ENCODE measurements around the gene PHACTR2.

PHACTR2 gene

GRCh38 chr6:143762126-143762525 is 84.4 kb downstream of the PHACTR2 start:
- no peak overlapping the region for H3K4me3 ChIP-seq (ENCODE audit: low read depth, low read length)
- no peak overlapping the region for H2BK12ac ChIP-seq (ENCODE audit: low read length)
- no peak for DNase-seq
- no peak overlapping the region for H4K8ac ChIP-seq (ENCODE audit: low read depth, low read length)
- no peak overlapping the region for H4K12ac ChIP-seq (ENCODE audit: low read depth, low read length)
- H3K27me3 ChIP-seq (ENCODE audit: insufficient read depth, low read length): no peaks in the 10 kb centered on the region
- H3K23ac ChIP-seq (ENCODE audit: low read length): no peak overlapping the region
- H3K79me1 ChIP-seq (ENCODE audit: low read length): no peaks in the 10 kb centered on the region
- H3K4ac ChIP-seq (ENCODE audit: low read depth, low read length): no peak overlapping the region
- H4K91ac ChIP-seq (ENCODE audit: low read depth, low read length): no peak overlapping the region
- no peak overlapping the region for H2BK5ac ChIP-seq (ENCODE audit: low read depth, low read length, poor library complexity)
- H2BK120ac ChIP-seq (ENCODE audit: insufficient read depth, low read length, poor library complexity): no peak overlapping the region
- no peak overlapping the region for H3K4me2 ChIP-seq (ENCODE audit: low read length)
- H2AFZ ChIP-seq (ENCODE audit: insufficient read depth, low read length, poor library complexity): no peak overlapping the region
- no peaks in the 10 kb centered on the region for H3K9me3 ChIP-seq (ENCODE audit: insufficient read depth, low read depth, low read length)
- H3K27ac ChIP-seq (ENCODE audit: low read depth, low read length): no peak overlapping the region
- no peak overlapping the region for H3K18ac ChIP-seq (ENCODE audit: low read length)
- H3K36me3 ChIP-seq (ENCODE audit: control insufficient read depth in 1 of 2, insufficient read depth in 2 of 2, low read length in 2 of 2): peaks cover 9 to 32% of the 10 kb centered on the region in 2 experiments
- no CpG with 5 or more reads among the region's 3 CpGs for WGBS (ENCODE audit: extremely low coverage, insufficient coverage, insufficient read length)
- H3K9ac ChIP-seq (ENCODE audit: low read length): no peak overlapping the region
- H2AK5ac ChIP-seq (ENCODE audit: low read length): no peak overlapping the region
- H3K14ac ChIP-seq (ENCODE audit: low read length): no peak overlapping the region
- no peaks in the 10 kb centered on the region for H3K79me2 ChIP-seq (ENCODE audit: control insufficient read depth, insufficient read depth, low read length, poor library complexity)
- no peaks in the 10 kb centered on the region for H3K4me1 ChIP-seq (ENCODE audit: control insufficient read depth in 1 of 2, insufficient read depth in 2 of 2, low read length in 2 of 2)

- Histone ChIP-seq H3K4me1 (ENCODE audit: control insufficient read depth in 1 of 2, insufficient read depth in 2 of 2, low read length in 2 of 2) (no peaks in the 10 kb centered on the region), H3K27ac (ENCODE audit: low read depth, low read length) (no peak overlapping the region), H3K4me2 (ENCODE audit: low read length) (no peak overlapping the region), H4K91ac (ENCODE audit: low read depth, low read length) (no peak overlapping the region), H2BK12ac (ENCODE audit: low read length) (no peak overlapping the region), H3K14ac (ENCODE audit: low read length) (no peak overlapping the region), H3K79me1 (ENCODE audit: low read length) (no peaks in the 10 kb centered on the region), H4K12ac (ENCODE audit: low read depth, low read length) (no peak overlapping the region), H2AK5ac (ENCODE audit: low read length) (no peak overlapping the region), H4K8ac (ENCODE audit: low read depth, low read length) (no peak overlapping the region), H3K9ac (ENCODE audit: low read length) (no peak overlapping the region), H2AFZ (ENCODE audit: insufficient read depth, low read length, poor library complexity) (no peak overlapping the region), H2BK120ac (ENCODE audit: insufficient read depth, low read length, poor library complexity) (no peak overlapping the region), H2BK5ac (ENCODE audit: low read depth, low read length, poor library complexity) (no peak overlapping the region), H3K23ac (ENCODE audit: low read length) (no peak overlapping the region), H3K4ac (ENCODE audit: low read depth, low read length) (no peak overlapping the region), H3K18ac (ENCODE audit: low read length) (no peak overlapping the region), H3K9me3 (ENCODE audit: insufficient read depth, low read depth, low read length) (no peaks in the 10 kb centered on the region), H3K4me3 (ENCODE audit: low read depth, low read length) (no peak overlapping the region), H3K79me2 (ENCODE audit: control insufficient read depth, insufficient read depth, low read length, poor library complexity) (no peaks in the 10 kb centered on the region), H3K36me3 (ENCODE audit: control insufficient read depth in 1 of 2, insufficient read depth in 2 of 2, low read length in 2 of 2) (peaks cover 10 to 23% of the 10 kb centered on the region in 2 experiments), H3K27me3 (ENCODE audit: insufficient read depth, low read length) (no peaks in the 10 kb centered on the region)
- no CpG with 5 or more reads among the region's 8 CpGs for WGBS (ENCODE audit: extremely low coverage, insufficient coverage, insufficient read length)
- no peak for DNase-seq
These were observed 87.8 kb downstream of the PHACTR2 start for GRCh38 chr6:143765422-143766184.

- Histone ChIP-seq H3K9ac (ENCODE audit: low read length) (no peak overlapping the region), H3K9me3 (ENCODE audit: insufficient read depth, low read depth, low read length) (no peaks in the 10 kb centered on the region), H3K79me2 (ENCODE audit: control insufficient read depth, insufficient read depth, low read length, poor library complexity) (no peaks in the 10 kb centered on the region), H4K12ac (ENCODE audit: low read depth, low read length) (no peak overlapping the region), H2BK5ac (ENCODE audit: low read depth, low read length, poor library complexity) (no peak overlapping the region), H2AFZ (ENCODE audit: insufficient read depth, low read length, poor library complexity) (no peak overlapping the region), H4K8ac (ENCODE audit: low read depth, low read length) (no peak overlapping the region), H2AK5ac (ENCODE audit: low read length) (no peak overlapping the region), H3K4ac (ENCODE audit: low read depth, low read length) (no peak overlapping the region), H2BK12ac (ENCODE audit: low read length) (no peak overlapping the region), H3K18ac (ENCODE audit: low read length) (no peak overlapping the region), H2BK120ac (ENCODE audit: insufficient read depth, low read length, poor library complexity) (no peak overlapping the region), H3K23ac (ENCODE audit: low read length) (no peak overlapping the region), H3K4me2 (ENCODE audit: low read length) (no peak overlapping the region), H3K4me3 (ENCODE audit: low read depth, low read length) (no peak overlapping the region), H3K36me3 (ENCODE audit: control insufficient read depth in 1 of 2, insufficient read depth in 2 of 2, low read length in 2 of 2) (peaks cover 10 to 23% of the 10 kb centered on the region in 2 experiments), H3K4me1 (ENCODE audit: control insufficient read depth in 1 of 2, insufficient read depth in 2 of 2, low read length in 2 of 2) (no peaks in the 10 kb centered on the region), H3K14ac (ENCODE audit: low read length) (no peak overlapping the region), H4K91ac (ENCODE audit: low read depth, low read length) (no peak overlapping the region), H3K79me1 (ENCODE audit: low read length) (no peaks in the 10 kb centered on the region), H3K27ac (ENCODE audit: low read depth, low read length) (no peak overlapping the region), H3K27me3 (ENCODE audit: insufficient read depth, low read length) (no peaks in the 10 kb centered on the region)
- DNase-seq: no peak
- no CpG with 5 or more reads among the region's 1 CpG for WGBS (ENCODE audit: extremely low coverage, insufficient coverage, insufficient read length)
These were observed 88.4 kb downstream of the PHACTR2 start for GRCh38 chr6:143766185-143766553.

- H3K79me2 ChIP-seq (ENCODE audit: control insufficient read depth, insufficient read depth, low read length, poor library complexity): no peaks in the 10 kb centered on the region
- H3K4ac ChIP-seq (ENCODE audit: low read depth, low read length): no peak overlapping the region
- no peak overlapping the region for H3K23ac ChIP-seq (ENCODE audit: low read length)
- peaks cover 10 to 27% of the 10 kb centered on the region in 2 experiments for H3K36me3 ChIP-seq (ENCODE audit: control insufficient read depth in 1 of 2, insufficient read depth in 2 of 2, low read length in 2 of 2)
- no peak overlapping the region for H3K14ac ChIP-seq (ENCODE audit: low read length)
- H2AFZ ChIP-seq (ENCODE audit: insufficient read depth, low read length, poor library complexity): no peak overlapping the region
- no peak overlapping the region for H3K27ac ChIP-seq (ENCODE audit: low read depth, low read length)
- H3K18ac ChIP-seq (ENCODE audit: low read length): no peak overlapping the region
- no peak overlapping the region for H4K8ac ChIP-seq (ENCODE audit: low read depth, low read length)
- H2BK5ac ChIP-seq (ENCODE audit: low read depth, low read length, poor library complexity): no peak overlapping the region
- no peak overlapping the region for H4K12ac ChIP-seq (ENCODE audit: low read depth, low read length)
- H3K27me3 ChIP-seq (ENCODE audit: insufficient read depth, low read length): no peaks in the 10 kb centered on the region
- H3K9ac ChIP-seq (ENCODE audit: low read length): no peak overlapping the region
- H3K4me3 ChIP-seq (ENCODE audit: low read depth, low read length): no peak overlapping the region
- H3K79me1 ChIP-seq (ENCODE audit: low read length): no peaks in the 10 kb centered on the region
- no peak overlapping the region for H3K4me2 ChIP-seq (ENCODE audit: low read length)
- H3K4me1 ChIP-seq (ENCODE audit: control insufficient read depth in 1 of 2, insufficient read depth in 2 of 2, low read length in 2 of 2): no peaks in the 10 kb centered on the region
- no peak for DNase-seq
- H2BK12ac ChIP-seq (ENCODE audit: low read length): no peak overlapping the region
- H4K91ac ChIP-seq (ENCODE audit: low read depth, low read length): no peak overlapping the region
- H3K9me3 ChIP-seq (ENCODE audit: insufficient read depth, low read depth, low read length): no peaks in the 10 kb centered on the region
- H2AK5ac ChIP-seq (ENCODE audit: low read length): no peak overlapping the region
- 100% methylated on average over 1 of the region's 2 CpGs for WGBS (ENCODE audit: extremely low coverage, insufficient coverage, insufficient read length)
- no peak overlapping the region for H2BK120ac ChIP-seq (ENCODE audit: insufficient read depth, low read length, poor library complexity)
These were observed 89.7 kb downstream of the PHACTR2 start for GRCh38 chr6:143767433-143767832.

All from trophoblast cell (in vitro differentiated cells and primary cell).